ENCODE measurements around the gene PRSS27. TPM values are rescaled to one million over a fixed set of nuclear protein-coding genes. Genes with fewer than 3 reads are reported as not detected.
"Not testable (repeated sequence)": the region's sequence is repeated elsewhere in the genome, so short reads cannot be mapped to it uniquely, and the experiment has no call there.

PRSS27 gene
- total and polyA plus RNA-seq, 2 of the 8 experiments (the other 6 are each of a cell fraction or from before 2014, with no cell fraction given) = 1.3 to 7.5 TPM

GRCh38 chr16:2680360-2680759 is 39.7 kb downstream of the PRSS27 start:
- H4K91ac ChIP-seq (replicated peaks; ENCODE audit: insufficient read length, low read length); H3K9ac ChIP-seq (replicated peaks in 1 of 4; ENCODE audit: extremely low read depth in 1 of 4, low read depth in 3 of 4, low read length in 3 of 4); H2BK12ac ChIP-seq (ENCODE audit: low read depth, low read length); H2BK5ac ChIP-seq (ENCODE audit: low read depth, low read length); H3K56ac ChIP-seq (replicated peaks; ENCODE audit: insufficient read length, low read depth, low read length); CTCF ChIA-PET (ENCODE audit: partially characterized antibody); DNase-seq (ENCODE audit: low read depth in 1 of 2, low spot score in 2 of 2); H4K5ac ChIP-seq (ENCODE audit: insufficient read length, low read depth, low read length); H3K27me3 ChIP-seq (replicated peaks in 1 of 4; ENCODE audit: control insufficient read depth in 3 of 4, extremely low read depth in 1 of 4, insufficient read depth in 3 of 4, low read length in 3 of 4); H3K4me3 ChIP-seq (ENCODE audit: extremely low read depth in 1 of 4, insufficient read depth in 2 of 4, low read depth in 3 of 4, low read length in 4 of 4); H2BK20ac ChIP-seq (ENCODE audit: low read length); H3K23me2 ChIP-seq (ENCODE audit: low read depth, low read length); FAIRE-seq; H3K23ac ChIP-seq (ENCODE audit: insufficient read length); H2BK120ac ChIP-seq (replicated peaks; ENCODE audit: low read depth, low read length); H4K20me1 ChIP-seq (replicated peaks in 1 of 2; ENCODE audit: control insufficient read depth in 1 of 2, insufficient read depth in 2 of 2, low read length in 2 of 2); H4K8ac ChIP-seq (ENCODE audit: extremely low read depth, insufficient read depth, low read length); H3K4me1 ChIP-seq (replicated peaks in 1 of 4; ENCODE audit: control insufficient read depth in 3 of 4, insufficient read depth in 4 of 4, low read length in 3 of 4); H3K4ac ChIP-seq (replicated peaks; ENCODE audit: insufficient read length, low read depth, low read length); H3K18ac ChIP-seq (ENCODE audit: extremely low read depth, low read length); H3K14ac ChIP-seq (ENCODE audit: insufficient read length); H3K36me3 ChIP-seq (ENCODE audit: control insufficient read depth in 2 of 4, insufficient read depth in 4 of 4, low read length in 3 of 4); H2BK15ac ChIP-seq (ENCODE audit: low read length); H3K27ac ChIP-seq (ENCODE audit: low read depth, low read length); H2AK5ac ChIP-seq (ENCODE audit: low read depth, low read length); H2AFZ ChIP-seq (ENCODE audit: low read length); H3K9me3 ChIP-seq (ENCODE audit: insufficient read depth in 2 of 2, low read depth in 1 of 2, low read length in 1 of 2); H3K79me1 ChIP-seq (ENCODE audit: low read depth, low read length); POLR2A ChIA-PET (ENCODE audit: partially characterized antibody); H3K4me2 ChIP-seq (ENCODE audit: insufficient read depth in 1 of 2, low read depth in 2 of 2, low read length in 2 of 2): not testable (repeated sequence)
- H3K79me2 ChIP-seq (ENCODE audit: control insufficient read depth in 1 of 2, insufficient read depth in 2 of 2, low read length in 2 of 2) = peaks cover 0 to 19% of the 10 kb centered on the region in 2 experiments; a peak in 2 of 4 replicates
- 95% methylated on average over 6 of the region's 8 CpGs; no CpG with 5 or more reads in 1 of the 2 experiments for WGBS, 2 experiments (ENCODE audit: extremely low coverage in 1 of 2, insufficient coverage in 1 of 2, insufficient read length in 1 of 2, insufficient replicate concordance in 2 of 2, low coverage in 1 of 2, low lambda C conversion rate in 2 of 2, missing lambda C conversion rate in 1 of 2)

- FAIRE-seq; H2BK20ac ChIP-seq (ENCODE audit: low read length); H2BK5ac ChIP-seq (ENCODE audit: low read depth, low read length); CTCF ChIA-PET (ENCODE audit: partially characterized antibody); H3K4me1 ChIP-seq (replicated peaks in 1 of 4; ENCODE audit: control insufficient read depth in 3 of 4, insufficient read depth in 4 of 4, low read length in 3 of 4); H3K9ac ChIP-seq (replicated peaks in 1 of 4; ENCODE audit: extremely low read depth in 1 of 4, low read depth in 3 of 4, low read length in 3 of 4); H4K8ac ChIP-seq (ENCODE audit: extremely low read depth, insufficient read depth, low read length); H3K4me3 ChIP-seq (ENCODE audit: extremely low read depth in 1 of 4, insufficient read depth in 2 of 4, low read depth in 3 of 4, low read length in 4 of 4); H2BK120ac ChIP-seq (replicated peaks; ENCODE audit: low read depth, low read length); H4K20me1 ChIP-seq (replicated peaks in 1 of 2; ENCODE audit: control insufficient read depth in 1 of 2, insufficient read depth in 2 of 2, low read length in 2 of 2); H2BK12ac ChIP-seq (ENCODE audit: low read depth, low read length); H3K18ac ChIP-seq (ENCODE audit: extremely low read depth, low read length); H3K56ac ChIP-seq (replicated peaks; ENCODE audit: insufficient read length, low read depth, low read length); H3K27me3 ChIP-seq (replicated peaks in 1 of 4; ENCODE audit: control insufficient read depth in 3 of 4, extremely low read depth in 1 of 4, insufficient read depth in 3 of 4, low read length in 3 of 4); DNase-seq (ENCODE audit: low read depth in 1 of 2, low spot score in 2 of 2); H3K9me3 ChIP-seq (ENCODE audit: insufficient read depth in 2 of 2, low read depth in 1 of 2, low read length in 1 of 2); H4K91ac ChIP-seq (replicated peaks; ENCODE audit: insufficient read length, low read length); H3K23ac ChIP-seq (ENCODE audit: insufficient read length); H4K5ac ChIP-seq (ENCODE audit: insufficient read length, low read depth, low read length); H3K23me2 ChIP-seq (ENCODE audit: low read depth, low read length); H2AK5ac ChIP-seq (ENCODE audit: low read depth, low read length); H3K14ac ChIP-seq (ENCODE audit: insufficient read length); H3K4ac ChIP-seq (replicated peaks; ENCODE audit: insufficient read length, low read depth, low read length); H3K27ac ChIP-seq (ENCODE audit: low read depth, low read length); H3K4me2 ChIP-seq (ENCODE audit: insufficient read depth in 1 of 2, low read depth in 2 of 2, low read length in 2 of 2); H3K79me1 ChIP-seq (ENCODE audit: low read depth, low read length); H2AFZ ChIP-seq (ENCODE audit: low read length); H3K36me3 ChIP-seq (ENCODE audit: control insufficient read depth in 2 of 4, insufficient read depth in 4 of 4, low read length in 3 of 4); H2BK15ac ChIP-seq (ENCODE audit: low read length): not testable (repeated sequence)
- WGBS, 2 experiments (ENCODE audit: extremely low coverage in 1 of 2, insufficient coverage in 1 of 2, insufficient read length in 1 of 2, insufficient replicate concordance in 2 of 2, low coverage in 1 of 2, low lambda C conversion rate in 2 of 2, missing lambda C conversion rate in 1 of 2) = 86% methylated on average over 4 of the region's 4 CpGs; no CpG with 5 or more reads in 1 of the 2 experiments
- POLR2A ChIA-PET (ENCODE audit: partially characterized antibody) = interaction anchor here (0.6 kb wide), 1 partner anchor 79 kb away, joined by 3 read pairs; no protein-coding TSS in a partner anchor
- peaks cover 0 to 19% of the 10 kb centered on the region in 2 experiments; a peak in 2 of 4 replicates for H3K79me2 ChIP-seq (ENCODE audit: control insufficient read depth in 1 of 2, insufficient read depth in 2 of 2, low read length in 2 of 2)
Measured at GRCh38 chr16:2679902-2680301, 40.1 kb downstream of the PRSS27 start.
